ENCODE measurements around the gene PAXX. TPM values are rescaled to one million over a fixed set of nuclear protein-coding genes. Genes with fewer than 3 reads are reported as not detected.

Gene PAXX
- total RNA-seq, 1 experiment from 2014 or later: 44.1 TPM

DNA sequence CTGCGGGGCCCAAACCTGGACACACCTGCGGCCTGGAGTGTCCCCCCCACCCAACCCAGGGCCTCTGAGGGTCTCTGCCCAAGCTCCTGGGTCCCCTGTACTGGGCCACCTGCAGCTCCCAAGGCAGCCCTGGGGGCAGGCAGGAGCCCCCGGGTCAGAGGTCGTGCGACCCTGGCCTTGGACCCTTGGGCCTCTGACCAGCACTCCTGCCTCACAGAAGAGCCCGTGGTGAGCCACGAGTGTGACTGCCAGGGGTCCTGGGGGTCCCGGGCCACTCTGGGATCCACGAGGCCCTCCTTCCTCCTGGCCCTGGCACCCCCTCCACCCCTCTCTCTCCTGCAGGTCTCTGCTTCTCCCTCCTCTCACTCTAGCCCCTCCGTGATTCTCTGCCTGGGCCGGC, 19.9 kb upstream of the PAXX start:
- no peak for ATAC-seq
- POLR2A ChIA-PET: no interaction called here
- H3K9me3 Mint-ChIP-seq: no peaks in the 10 kb centered on the region

GRCh38 chr9:136972743-136973142, 19.5 kb upstream of the PAXX start:
- ChIA-PET POLR2A (no interaction called here), CTCF (interaction anchor here (0.6 to 3.1 kb wide), 3 partner anchors 25 to 190 kb away, joined by 4 to 17 read pairs (median 6); no protein-coding TSS in a partner anchor)

More for the DNA sequence above, 19.9 kb upstream of the PAXX start:
- TF ChIP-seq ZBTB21 (CRISPR knock-in tag; IDR thresholded peaks at IDR 0.05; ENCODE audit: borderline replicate concordance) (no peak), ZNF281 (CRISPR knock-in tag; IDR thresholded peaks at IDR 0.05) (no peak), GRHL2 (CRISPR knock-in tag; IDR thresholded peaks at IDR 0.05; ENCODE audit: insufficient replicate concordance, severe bottlenecking) (no peak), NFATC4 (CRISPR knock-in tag; IDR thresholded peaks at IDR 0.05) (no peak), STAT6 (CRISPR knock-in tag; conservative IDR thresholded peaks at IDR 0.05; ENCODE audit: low read depth) (no peak)
- TF ChIP-seq, protein P1, sequence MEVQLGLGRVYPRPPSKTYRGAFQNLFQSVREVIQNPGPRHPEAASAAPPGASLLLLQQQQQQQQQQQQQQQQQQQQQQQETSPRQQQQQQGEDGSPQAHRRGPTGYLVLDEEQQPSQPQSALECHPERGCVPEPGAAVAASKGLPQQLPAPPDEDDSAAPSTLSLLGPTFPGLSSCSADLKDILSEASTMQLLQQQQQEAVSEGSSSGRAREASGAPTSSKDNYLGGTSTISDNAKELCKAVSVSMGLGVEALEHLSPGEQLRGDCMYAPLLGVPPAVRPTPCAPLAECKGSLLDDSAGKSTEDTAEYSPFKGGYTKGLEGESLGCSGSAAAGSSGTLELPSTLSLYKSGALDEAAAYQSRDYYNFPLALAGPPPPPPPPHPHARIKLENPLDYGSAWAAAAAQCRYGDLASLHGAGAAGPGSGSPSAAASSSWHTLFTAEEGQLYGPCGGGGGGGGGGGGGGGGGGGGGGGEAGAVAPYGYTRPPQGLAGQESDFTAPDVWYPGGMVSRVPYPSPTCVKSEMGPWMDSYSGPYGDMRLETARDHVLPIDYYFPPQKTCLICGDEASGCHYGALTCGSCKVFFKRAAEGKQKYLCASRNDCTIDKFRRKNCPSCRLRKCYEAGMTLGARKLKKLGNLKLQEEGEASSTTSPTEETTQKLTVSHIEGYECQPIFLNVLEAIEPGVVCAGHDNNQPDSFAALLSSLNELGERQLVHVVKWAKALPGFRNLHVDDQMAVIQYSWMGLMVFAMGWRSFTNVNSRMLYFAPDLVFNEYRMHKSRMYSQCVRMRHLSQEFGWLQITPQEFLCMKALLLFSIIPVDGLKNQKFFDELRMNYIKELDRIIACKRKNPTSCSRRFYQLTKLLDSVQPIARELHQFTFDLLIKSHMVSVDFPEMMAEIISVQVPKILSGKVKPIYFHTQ (CRISPR knock-in tag; IDR thresholded peaks at IDR 0.05): no peak
- DNase-seq (ENCODE audit: low spot score): no peak
- Mint-ChIP-seq H3K4me3 (no peak overlapping the region), H3K4me1 (peaks cover under 1% of the 10 kb centered on the region; the same call in 1 of the 2 replicates), H3K27me3 (ENCODE audit: low read depth) (peaks cover under 1% of the 10 kb centered on the region; the same call in 1 of the 2 replicates), H3K36me3 (no peaks in the 10 kb centered on the region), H3K27ac (no peak overlapping the region)
- CTCF ChIA-PET: interaction anchor here (2.1 to 3.1 kb wide), 2 partner anchors 24 to 57 kb away, joined by 6 to 17 read pairs; no protein-coding TSS in a partner anchor

More at GRCh38 chr9:136972743-136973142, 19.5 kb upstream of the PAXX start:
- Mint-ChIP-seq H3K27ac (no peak overlapping the region), H3K27me3 (ENCODE audit: low read depth) (peaks cover 3% of the 10 kb centered on the region; the same call in 1 of the 2 replicates), H3K9me3 (no peaks in the 10 kb centered on the region), H3K4me3 (no peak overlapping the region), H3K36me3 (no peaks in the 10 kb centered on the region), H3K4me1 (peaks cover 3% of the 10 kb centered on the region; the same call in 1 of the 2 replicates)
- TF ChIP-seq ARID4B (CRISPR knock-in tag; IDR thresholded peaks at IDR 0.05; ENCODE audit: borderline replicate concordance) (no peak), E2F4 (CRISPR knock-in tag; IDR thresholded peaks at IDR 0.05; ENCODE audit: borderline replicate concordance, low read depth) (no peak)
- no peak for DNase-seq (ENCODE audit: low spot score)
- no peak for ATAC-seq

Data from WTC11 (cell line).